Liver (tissue), 9 donors: Measurements from ENCODE around the gene RALY. TPM values are rescaled to one million over a fixed set of nuclear protein-coding genes. Genes with fewer than 3 reads are reported as not detected.

Experiments used
- DNase-seq: peaks from one replicate; pipeline ENCODE4 v3.0.0-alpha.2; 2017; ENCODE audit warnings: low spot score
- H3K27ac ChIP-seq, 2 donors: one replicate each; pipeline ENCODE4 v1.7.0; 2013; ENCODE audit warnings: inconsistent platforms in 2 of 2, low read length in 2 of 2, control low read depth in 1 of 2, low read depth in 1 of 2, mild to moderate bottlenecking in 1 of 2
- H3K27me3 ChIP-seq, 4 donors: one replicate each; pipeline versions ENCODE4 v1.6.1 to v1.7.0; 2013; ENCODE audit warnings: low read length in 3 of 4, inconsistent platforms in 1 of 4, mild to moderate bottlenecking in 1 of 4, moderate library complexity in 1 of 4; ENCODE audit not compliant: control insufficient read depth in 4 of 4, insufficient read depth in 4 of 4
- H3K36me3 ChIP-seq, 4 donors: one replicate each; pipeline versions ENCODE4 v1.6.1 to v1.7.0; 2013; ENCODE audit warnings: low read length in 3 of 4, mild to moderate bottlenecking in 3 of 4, low read depth in 1 of 4, moderate library complexity in 1 of 4; ENCODE audit not compliant: control insufficient read depth in 4 of 4, insufficient read depth in 3 of 4
- H3K4me1 ChIP-seq, 4 donors: one replicate each; pipeline versions ENCODE4 v1.6.1 to v1.7.0; 2013; ENCODE audit warnings: low read length in 3 of 4, mild to moderate bottlenecking in 3 of 4, moderate library complexity in 1 of 4; ENCODE audit not compliant: control insufficient read depth in 4 of 4, insufficient read depth in 4 of 4
- H3K4me3 ChIP-seq, 3 donors: one replicate each; pipeline versions ENCODE4 v1.6.1 to v1.7.0; 2013; ENCODE audit warnings: low read length in 3 of 3, control low read depth in 1 of 3, low read depth in 1 of 3, mild to moderate bottlenecking in 1 of 3
- H3K9ac ChIP-seq, 2 donors: one replicate each; pipeline ENCODE4 v1.7.0; 2013; ENCODE audit warnings: low read length in 2 of 2, mild to moderate bottlenecking in 2 of 2, moderate library complexity in 2 of 2, control low read depth in 1 of 2, low read depth in 1 of 2
- H3K9me3 ChIP-seq, 4 donors: one replicate each; pipeline versions ENCODE4 v1.6.1 to v1.7.0; 2013; ENCODE audit warnings: low read length in 3 of 4; ENCODE audit not compliant: control insufficient read depth in 4 of 4
- ATF3 ChIP-seq: IDR thresholded peaks from 2 replicates; pipeline ENCODE4 v1.6.1; 2016; ENCODE audit warnings: antibody characterized with exemption
- CTCF ChIP-seq: fragments of 150-350 bp; IDR thresholded peaks from 2 replicates; pipeline ENCODE4 v1.5.1; 2017; ENCODE audit warnings: improper control_type of control experiment, low read depth, low read length; ENCODE audit not compliant: missing input control
- FOXA1 ChIP-seq: IDR thresholded peaks from 2 replicates; pipeline ENCODE4 v1.6.1; 2016; ENCODE audit warnings: antibody characterized with exemption
- FOXA2 ChIP-seq: IDR thresholded peaks from 2 replicates; pipeline ENCODE4 v1.6.1; 2016; ENCODE audit warnings: antibody characterized with exemption
- GABPA ChIP-seq, 2 donors: IDR thresholded peaks in 1 of 2; conservative IDR thresholded peaks in 1 of 2; 2 replicates each; pipeline ENCODE4 v1.6.1; 2016; ENCODE audit warnings: antibody characterized with exemption in 2 of 2, mild to moderate bottlenecking in 1 of 2, moderate library complexity in 1 of 2
- HNF4A ChIP-seq, 2 donors: conservative IDR thresholded peaks; 2 replicates each; pipeline ENCODE4 v1.6.1; 2016; ENCODE audit warnings: antibody characterized with exemption in 2 of 2, mild to moderate bottlenecking in 2 of 2
- HNF4G ChIP-seq: IDR thresholded peaks from 2 replicates; pipeline ENCODE4 v1.6.1; 2016; ENCODE audit warnings: antibody characterized with exemption
- JUND ChIP-seq, 2 donors: IDR thresholded peaks; 2 replicates each; pipeline ENCODE4 v1.6.1; 2016; ENCODE audit warnings: antibody characterized with exemption in 2 of 2
- NR2F2 ChIP-seq: IDR thresholded peaks from 2 replicates; pipeline ENCODE4 v1.6.1; 2016; ENCODE audit warnings: antibody characterized with exemption
- RAD21 ChIP-seq, 2 donors: IDR thresholded peaks; 2 replicates each; pipeline ENCODE4 v1.6.1; 2016; ENCODE audit warnings: antibody characterized with exemption in 2 of 2, mild to moderate bottlenecking in 2 of 2
- REST ChIP-seq: IDR thresholded peaks from 2 replicates; pipeline ENCODE4 v1.6.1; 2016; ENCODE audit warnings: antibody characterized with exemption, mild to moderate bottlenecking
- RXRA ChIP-seq, 2 donors: IDR thresholded peaks; 2 replicates each; pipeline ENCODE4 v1.6.1; 2017 to 2018; ENCODE audit warnings: antibody characterized with exemption in 2 of 2, mild to moderate bottlenecking in 1 of 2
- SP1 ChIP-seq: IDR thresholded peaks from 2 replicates; pipeline ENCODE4 v1.6.1; 2018; ENCODE audit warnings: antibody characterized with exemption, mild to moderate bottlenecking
- ZBTB33 ChIP-seq: IDR thresholded peaks from 2 replicates; pipeline ENCODE4 v1.6.1; 2016; ENCODE audit warnings: antibody characterized with exemption
- WGBS: extraction: QIAGEN DNeasy Blood & Tissue Kit; methylation state at CpG from one replicate; pipeline ENCODE4 v1.1.7; 2013; 5-methylcytosine and 5-hydroxymethylcytosine counted together
- polyA plus RNA-seq, 2 donors: library from polyadenylated mRNA; stranded (reverse) in 1 of 2; unstranded in 1 of 2; fragments of 200-250 nt in 1 of 2; fragments of >200 nt in 1 of 2; fragmentation: Nextera tagmentation in 1 of 2; extraction: Ambion mirVana in 1 of 2; gene quantifications; one replicate each; pipeline versions ENCODE4 v1.2.1 to v1.2.3, GENCODE V29; 2013 to 2015
- total RNA-seq, 2 donors: library from RNA; depleted of rRNA; stranded (reverse); fragments of >200 nt; gene quantifications; one replicate each; pipeline ENCODE4 v1.2.3, GENCODE V29; 2014
- donor health status: healthy.
- donor health status: healthy.
- donor health status: healthy.
- donor health status: healthy.
- donor health status: healthy.

Gene RALY
- total and polyA plus RNA-seq, 4 donors, result 23.1 to 47.4 (median 33.3) TPM

GRCh38 chr20:34098570-34098969 lies 104.9 kb downstream of the RALY start:
- H3K27ac ChIP-seq, result no peak overlapping the region

GRCh38 chr20:34099675-34100074 lies 106.0 kb downstream of the RALY start:
- DNase-seq, result no peak
- H3K4me1 ChIP-seq, result no peaks in the 10 kb centered on the region
- H3K4me3 ChIP-seq, result no peak overlapping the region
- no peaks in the 10 kb centered on the region for H3K27me3 ChIP-seq
- H3K9ac ChIP-seq, result no peak overlapping the region
- 90% methylated on average over 5 of the region's 5 CpGs for WGBS
- H3K9me3 ChIP-seq, result no peaks in the 10 kb centered on the region
- H3K27ac ChIP-seq, result no peak overlapping the region
- peaks cover 23 to 87% (median 67%) of the 10 kb centered on the region in 4 donors for H3K36me3 ChIP-seq
- TF ChIP-seq RXRA (IDR thresholded peaks at IDR 0.05), result no peak
- no peak for TF ChIP-seq FOXA2
- TF ChIP-seq NR2F2, result no peak
- no peak for TF ChIP-seq HNF4G
- TF ChIP-seq FOXA1, result no peak
- no peak for TF ChIP-seq ATF3

More at GRCh38 chr20:34098570-34098969, 104.9 kb downstream of the RALY start:
- 85% methylated on average over 3 of the region's 3 CpGs for WGBS
- no peak for TF ChIP-seq JUND (IDR thresholded peaks at IDR 0.05)
- no peak for TF ChIP-seq ZBTB33
- no peak for TF ChIP-seq HNF4G
- Histone ChIP-seq H3K4me3 (no peak overlapping the region), H3K4me1 (no peaks in the 10 kb centered on the region), H3K27me3 (no peaks in the 10 kb centered on the region), H3K36me3 (peaks cover 23 to 91% (median 65%) of the 10 kb centered on the region in 4 donors), H3K9ac (no peak overlapping the region), H3K9me3 (no peaks in the 10 kb centered on the region)
- no peak for DNase-seq

GRCh38 chr20:34100576-34100975 lies 106.9 kb downstream of the RALY start:
- Histone ChIP-seq H3K9me3 (no peaks in the 10 kb centered on the region), H3K4me1 (no peaks in the 10 kb centered on the region), H3K36me3 (peaks cover 25 to 85% (median 65%) of the 10 kb centered on the region in 4 donors), H3K27ac (no peak overlapping the region), H3K27me3 (no peaks in the 10 kb centered on the region), H3K9ac (no peak overlapping the region), H3K4me3 (no peak overlapping the region)
- TF ChIP-seq HNF4A (conservative IDR thresholded peaks at IDR 0.05) (no peak), GABPA (IDR thresholded peaks at IDR 0.05 in 1 of 2, conservative IDR thresholded peaks at IDR 0.05 in 1 of 2) (no peak), REST (no peak), RAD21 (IDR thresholded peaks at IDR 0.05) (no peak), SP1 (no peak), JUND (IDR thresholded peaks at IDR 0.05) (no peak), CTCF (no peak), NR2F2 (no peak)
- WGBS, result 82% methylated on average over 3 of the region's 3 CpGs
- no peak for DNase-seq
